Endodermal cell (in vitro differentiated cells): ENCODE data around the gene FIZ1. TPM values are rescaled to one million over a fixed set of nuclear protein-coding genes. Genes with fewer than 3 reads are reported as not detected.

ENCODE experiments used
- DNase-seq: peaks from one replicate; pipeline ENCODE4 v3.0.0-alpha.2; 2017
- H3K27ac ChIP-seq: 2 replicates; pipeline ENCODE4 v1.5.1; 2013; ENCODE audit warnings: mild to moderate bottlenecking, low read depth, low read length, moderate library complexity
- H3K27me3 ChIP-seq: 2 replicates; pipeline ENCODE4 v1.6.1; 2013; ENCODE audit warnings: mild to moderate bottlenecking, low read length, moderate library complexity; ENCODE audit not compliant: insufficient read depth, control insufficient read depth, poor library complexity, severe bottlenecking
- H3K36me3 ChIP-seq: 2 replicates; pipeline ENCODE4 v1.7.0; 2013; ENCODE audit warnings: mild to moderate bottlenecking, low read length, moderate library complexity; ENCODE audit not compliant: control insufficient read depth, insufficient read depth
- H3K4me1 ChIP-seq: one replicate; pipeline ENCODE4 v1.7.0; 2013; ENCODE audit warnings: low read length; ENCODE audit not compliant: control insufficient read depth, insufficient read depth
- H3K4me3 ChIP-seq: 2 replicates; pipeline ENCODE4 v1.5.1; 2013; ENCODE audit warnings: mild to moderate bottlenecking, low read length, moderate library complexity
- H3K9ac ChIP-seq: 2 replicates; pipeline ENCODE4 v1.6.1; 2013; ENCODE audit warnings: mild to moderate bottlenecking, low read length, moderate library complexity; ENCODE audit not compliant: poor library complexity, severe bottlenecking; ENCODE audit errors: extremely low read depth
- H3K9me3 ChIP-seq: 2 replicates; pipeline ENCODE4 v1.6.1; 2013; ENCODE audit warnings: mild to moderate bottlenecking, low read length, moderate library complexity; ENCODE audit not compliant: control insufficient read depth
- H3K27ac Mint-ChIP-seq: 2 replicates; pipeline ENCODE4 v1.8.0; 2020; ENCODE audit warnings: mixed read lengths
- H3K27me3 Mint-ChIP-seq: 2 replicates; pipeline ENCODE4 v1.8.0; 2021; ENCODE audit warnings: mild to moderate bottlenecking, mixed read lengths; ENCODE audit not compliant: insufficient read depth
- H3K36me3 Mint-ChIP-seq: 2 replicates; pipeline ENCODE4 v1.8.0; 2020; ENCODE audit warnings: low read depth, mixed read lengths
- H3K4me1 Mint-ChIP-seq: 2 replicates; pipeline ENCODE4 v1.8.0; 2020; ENCODE audit warnings: mixed read lengths
- H3K4me3 Mint-ChIP-seq: 2 replicates; pipeline ENCODE4 v1.8.0; 2020; ENCODE audit warnings: mild to moderate bottlenecking, moderate library complexity, mixed read lengths
- H3K9me3 Mint-ChIP-seq: 2 replicates; pipeline ENCODE4 v1.8.0; 2020; ENCODE audit warnings: mild to moderate bottlenecking, mixed read lengths
- CTCF ChIP-seq: fragments of 200-600 bp; sonication (generic); conservative IDR thresholded peaks from 2 replicates; pipeline ENCODE4 v1.5.0; 2021; ENCODE audit warnings: antibody characterized with exemption, mild to moderate bottlenecking
- WGBS, 2 experiments: methylation state at CpG; one replicate each; pipeline versions ENCODE4 v1.1.5 to v1.1.7; 2013; ENCODE audit warnings: missing lambda C conversion rate in 2 of 2, mixed read lengths in 1 of 2; ENCODE audit not compliant: insufficient coverage in 1 of 2, insufficient read length in 1 of 2; 5-methylcytosine and 5-hydroxymethylcytosine counted together
- total RNA-seq, 2 donors: library from RNA; stranded (reverse); fragmentation: NEBNext Ultra II Directional in 1 of 2; extraction: Animal tissue kit (Norgen Biotek cat#: 25700) in 1 of 2; gene quantifications; 2 replicates in 1 of 2; 3 replicates in 1 of 2; pipeline ENCODE4 v1.2.1, GENCODE V29; 2021

The FIZ1 gene
- total RNA-seq, 2 donors from 2014 or later: 19.7 to 21.1 TPM

GRCh38 chr19:55545443-55545842, 53.9 kb downstream of the FIZ1 start, which contains the start of gene SBK3:
Gene SBK3 (minus strand): TSS chr19:55545543. CDS start chr19:55545543, 0 bp downstream.
- Histone ChIP-seq H3K9me3 (no peaks in the 10 kb centered on the region), H3K9ac (no peak within 1 kb of the TSS), H3K27me3 (no peaks in the 10 kb centered on the region), H3K36me3 (no peaks in the 10 kb centered on the region), H3K27ac (no peak within 1 kb of the TSS), H3K4me3 (no peak within 1 kb of the TSS), H3K4me1 (peaks cover 2% of the 10 kb centered on the region)
- no peak for DNase-seq
- Mint-ChIP-seq H3K27me3 (peaks cover 23% of the 10 kb centered on the region), H3K9me3 (no peaks in the 10 kb centered on the region), H3K4me1 (peaks cover 19% of the 10 kb centered on the region), H3K27ac (peak within 1 kb of the TSS; percentile 11), H3K4me3 (no peak within 1 kb of the TSS), H3K36me3 (no peaks in the 10 kb centered on the region)
- no peak for TF ChIP-seq CTCF
- WGBS, 2 experiments: 89 to 96% methylated on average over 10 of the region's 10 CpGs

- H3K27ac ChIP-seq: no peak overlapping the region
- DNase-seq: no peak
- no peak overlapping the region for H3K4me3 Mint-ChIP-seq
Measured at GRCh38 chr19:55544776-55545439, 54.4 kb downstream of the FIZ1 start.

GRCh38 chr19:55544014-55544413, 55.3 kb downstream of the FIZ1 start:
- H3K27me3 Mint-ChIP-seq: peaks cover 23% of the 10 kb centered on the region
- H3K27me3 ChIP-seq: no peaks in the 10 kb centered on the region
- DNase-seq: no peak
- no peak overlapping the region for H3K9ac ChIP-seq
- no peaks in the 10 kb centered on the region for H3K36me3 ChIP-seq
- no peaks in the 10 kb centered on the region for H3K9me3 Mint-ChIP-seq
- 87 to 91% methylated on average over 11 to 15 of the region's 15 CpGs for WGBS, 2 experiments
- H3K9me3 ChIP-seq: no peaks in the 10 kb centered on the region
- no peak for TF ChIP-seq CTCF
- H3K4me3 ChIP-seq: no peak overlapping the region
- H3K4me3 Mint-ChIP-seq: no peak overlapping the region
- H3K4me1 Mint-ChIP-seq: peaks cover 12% of the 10 kb centered on the region
- H3K36me3 Mint-ChIP-seq: no peaks in the 10 kb centered on the region
- no peak overlapping the region for H3K27ac Mint-ChIP-seq
- no peaks in the 10 kb centered on the region for H3K4me1 ChIP-seq
- no peak overlapping the region for H3K27ac ChIP-seq

More at GRCh38 chr19:55544776-55545439, 54.4 kb downstream of the FIZ1 start:
- no peak overlapping the region for H3K9ac ChIP-seq
- Mint-ChIP-seq H3K27ac (no peak overlapping the region), H3K36me3 (no peaks in the 10 kb centered on the region), H3K27me3 (peaks cover 23% of the 10 kb centered on the region), H3K4me1 (peaks cover 15% of the 10 kb centered on the region), H3K9me3 (no peaks in the 10 kb centered on the region)
- H3K36me3 ChIP-seq: no peaks in the 10 kb centered on the region
- WGBS, 2 experiments: 76 to 85% methylated on average over 8 to 22 of the region's 23 CpGs
- no peaks in the 10 kb centered on the region for H3K27me3 ChIP-seq
- TF ChIP-seq CTCF: no peak
- no peak overlapping the region for H3K4me3 ChIP-seq
- no peaks in the 10 kb centered on the region for H3K9me3 ChIP-seq
- H3K4me1 ChIP-seq: no peaks in the 10 kb centered on the region
